LNCaP clone FGC (cell line): Measurements from ENCODE around the gene NUPR1.
A peak's percentile ranks its signal among the peaks of the same experiment; 100 is the strongest.

Source experiments
- DNase-seq: peaks from one replicate; pipeline ENCODE4 v3.0.0-alpha.2; 2011; ENCODE audit warnings: low read depth
- H3K4me3 ChIP-seq: 2 replicates; pipeline ENCODE4 v1.5.1; 2011; ENCODE audit warnings: mild to moderate bottlenecking, low read depth, low read length, control low read depth
- TF ChIP-seq, protein P1 (sequence below): IDR thresholded peaks from 2 replicates; pipeline ENCODE4 v1.5.1; 2012; ENCODE audit warnings: mild to moderate bottlenecking; ENCODE audit not compliant: control insufficient read depth, insufficient read depth; ENCODE audit errors: extremely low read depth

The NUPR1 gene

GRCh38 chr16:28542646-28543045 lies 3.9 kb upstream of the NUPR1 start:
- no peak for DNase-seq
- H3K4me3 ChIP-seq, result no peak overlapping the region
- TF ChIP-seq, protein P1, sequence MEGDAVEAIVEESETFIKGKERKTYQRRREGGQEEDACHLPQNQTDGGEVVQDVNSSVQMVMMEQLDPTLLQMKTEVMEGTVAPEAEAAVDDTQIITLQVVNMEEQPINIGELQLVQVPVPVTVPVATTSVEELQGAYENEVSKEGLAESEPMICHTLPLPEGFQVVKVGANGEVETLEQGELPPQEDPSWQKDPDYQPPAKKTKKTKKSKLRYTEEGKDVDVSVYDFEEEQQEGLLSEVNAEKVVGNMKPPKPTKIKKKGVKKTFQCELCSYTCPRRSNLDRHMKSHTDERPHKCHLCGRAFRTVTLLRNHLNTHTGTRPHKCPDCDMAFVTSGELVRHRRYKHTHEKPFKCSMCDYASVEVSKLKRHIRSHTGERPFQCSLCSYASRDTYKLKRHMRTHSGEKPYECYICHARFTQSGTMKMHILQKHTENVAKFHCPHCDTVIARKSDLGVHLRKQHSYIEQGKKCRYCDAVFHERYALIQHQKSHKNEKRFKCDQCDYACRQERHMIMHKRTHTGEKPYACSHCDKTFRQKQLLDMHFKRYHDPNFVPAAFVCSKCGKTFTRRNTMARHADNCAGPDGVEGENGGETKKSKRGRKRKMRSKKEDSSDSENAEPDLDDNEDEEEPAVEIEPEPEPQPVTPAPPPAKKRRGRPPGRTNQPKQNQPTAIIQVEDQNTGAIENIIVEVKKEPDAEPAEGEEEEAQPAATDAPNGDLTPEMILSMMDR, result no peak

- TF ChIP-seq, protein P1, result no peak
- no peak for DNase-seq
- no peak overlapping the region for H3K4me3 ChIP-seq
These were observed 1.6 kb upstream of the NUPR1 start for GRCh38 chr16:28540346-28540745.

GRCh38 chr16:28537964-28538732 lies 626 bp downstream of the NUPR1 start:
- DNase-seq, result no peak
- TF ChIP-seq, protein P1, result no peak
- peak overlapping the region; percentile 77 for H3K4me3 ChIP-seq

- peak overlapping the region; percentile 77 for H3K4me3 ChIP-seq
- TF ChIP-seq, protein P1, result no peak
- DNase-seq, result no peak
These were observed 1.7 kb downstream of the NUPR1 start for GRCh38 chr16:28537076-28537475.

DNA sequence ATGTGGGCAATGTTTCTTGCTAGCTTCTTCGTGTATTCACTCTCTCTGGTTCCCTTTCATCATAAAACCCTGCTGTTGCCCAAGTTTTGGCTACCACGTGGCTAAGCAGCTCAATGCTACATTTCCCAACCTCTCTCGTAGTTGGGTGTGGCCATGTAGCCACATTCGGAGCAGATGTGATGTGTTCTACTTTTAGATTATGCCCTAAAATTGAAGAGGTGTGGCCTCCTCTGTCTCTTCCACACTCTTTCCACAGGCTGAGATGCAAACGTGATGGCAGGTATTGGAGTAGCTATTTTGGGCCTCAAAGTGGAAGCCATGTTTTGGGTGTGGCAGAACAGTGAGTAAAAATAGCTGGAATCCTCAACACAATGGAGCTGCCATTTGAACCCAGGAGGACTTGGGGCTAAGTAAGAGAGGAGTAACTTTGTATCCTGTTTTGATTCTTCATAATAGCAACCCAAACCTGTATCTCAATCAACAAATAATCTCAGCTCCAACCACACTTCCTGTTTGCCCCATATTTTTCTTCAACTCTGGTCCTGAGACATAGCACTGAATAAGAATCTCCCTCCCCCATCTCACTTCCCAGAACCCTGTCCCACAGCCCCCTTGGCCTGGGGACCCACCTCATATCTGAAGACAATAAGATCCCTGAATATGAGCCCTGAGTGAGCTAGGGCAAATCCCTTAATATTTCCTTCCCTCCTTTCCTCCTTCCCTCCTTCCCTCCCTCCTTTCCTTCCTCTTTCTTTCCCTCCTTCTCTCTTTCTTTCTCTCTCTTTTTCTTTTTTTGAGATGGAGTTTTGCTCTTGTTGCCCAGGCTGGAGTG lies 4.0 kb downstream of the NUPR1 start:
- no peak for DNase-seq
- TF ChIP-seq, protein P1, result no peak
- no peak overlapping the region for H3K4me3 ChIP-seq

DNA sequence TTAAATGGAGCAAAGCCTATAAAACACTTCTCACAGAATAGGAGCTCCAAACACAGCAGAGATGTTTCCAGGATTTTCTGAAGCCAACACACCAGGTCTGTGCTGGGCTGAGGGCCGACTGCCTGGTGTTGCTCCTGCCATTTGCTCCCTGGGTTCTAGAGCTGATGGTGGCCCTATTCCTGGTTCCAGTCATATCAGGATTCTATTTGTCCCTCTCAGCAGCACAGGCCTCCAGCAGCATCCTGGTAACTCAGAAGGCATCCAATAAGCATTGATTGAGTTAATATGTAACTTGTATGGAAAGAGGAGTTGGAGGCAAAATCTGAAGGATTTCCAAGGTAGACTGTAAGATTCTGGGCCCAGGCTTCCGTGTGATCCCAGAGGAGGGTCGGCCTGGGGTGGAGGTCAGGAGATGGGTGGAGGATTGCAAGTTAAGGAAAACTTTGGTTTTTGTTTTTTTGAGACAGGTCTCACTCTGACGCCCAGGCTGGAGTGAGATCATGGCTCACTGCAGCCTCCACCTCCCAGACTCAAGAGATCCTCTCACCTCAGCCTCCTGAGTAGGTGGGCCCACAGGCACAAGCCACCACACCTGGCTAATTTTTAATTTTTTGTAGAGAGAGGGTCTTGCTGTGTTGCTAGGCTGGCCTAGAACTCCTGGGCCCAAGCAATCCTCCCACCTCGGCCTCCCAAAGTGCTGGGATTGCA lies 5.7 kb downstream of the NUPR1 start:
- no peak for DNase-seq
- no peak overlapping the region for H3K4me3 ChIP-seq
- TF ChIP-seq, protein P1, result no peak
